ENCODE data around the gene LMBR1. TPM values are rescaled to one million over a fixed set of nuclear protein-coding genes. Genes with fewer than 3 reads are reported as not detected.
A peak's percentile ranks its signal among the peaks of the same experiment; 100 is the strongest.

LMBR1 gene
- total RNA-seq, 1 donor from 2014 or later: 159 TPM

- Mint-ChIP-seq H3K27ac (ENCODE audit: unreplicated experiment) (no peak overlapping the region), H3K4me3 (ENCODE audit: unreplicated experiment) (no peak overlapping the region), H3K4me1 (ENCODE audit: unreplicated experiment) (no peaks in the 10 kb centered on the region), H3K36me3 (ENCODE audit: low read depth, unreplicated experiment) (peaks cover 8% of the 10 kb centered on the region), H3K27me3 (ENCODE audit: unreplicated experiment) (no peaks in the 10 kb centered on the region), H3K9me3 (ENCODE audit: unreplicated experiment) (no peaks in the 10 kb centered on the region)
- TF ChIP-seq, protein P1, sequence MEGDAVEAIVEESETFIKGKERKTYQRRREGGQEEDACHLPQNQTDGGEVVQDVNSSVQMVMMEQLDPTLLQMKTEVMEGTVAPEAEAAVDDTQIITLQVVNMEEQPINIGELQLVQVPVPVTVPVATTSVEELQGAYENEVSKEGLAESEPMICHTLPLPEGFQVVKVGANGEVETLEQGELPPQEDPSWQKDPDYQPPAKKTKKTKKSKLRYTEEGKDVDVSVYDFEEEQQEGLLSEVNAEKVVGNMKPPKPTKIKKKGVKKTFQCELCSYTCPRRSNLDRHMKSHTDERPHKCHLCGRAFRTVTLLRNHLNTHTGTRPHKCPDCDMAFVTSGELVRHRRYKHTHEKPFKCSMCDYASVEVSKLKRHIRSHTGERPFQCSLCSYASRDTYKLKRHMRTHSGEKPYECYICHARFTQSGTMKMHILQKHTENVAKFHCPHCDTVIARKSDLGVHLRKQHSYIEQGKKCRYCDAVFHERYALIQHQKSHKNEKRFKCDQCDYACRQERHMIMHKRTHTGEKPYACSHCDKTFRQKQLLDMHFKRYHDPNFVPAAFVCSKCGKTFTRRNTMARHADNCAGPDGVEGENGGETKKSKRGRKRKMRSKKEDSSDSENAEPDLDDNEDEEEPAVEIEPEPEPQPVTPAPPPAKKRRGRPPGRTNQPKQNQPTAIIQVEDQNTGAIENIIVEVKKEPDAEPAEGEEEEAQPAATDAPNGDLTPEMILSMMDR (IDR thresholded peaks at IDR 0.05; ENCODE audit: unreplicated experiment): no peak
- DNase-seq (ENCODE audit: low spot score): no peak
Observed at GRCh38 chr7:156823435-156823834, 69.5 kb downstream of the LMBR1 start.

DNA sequence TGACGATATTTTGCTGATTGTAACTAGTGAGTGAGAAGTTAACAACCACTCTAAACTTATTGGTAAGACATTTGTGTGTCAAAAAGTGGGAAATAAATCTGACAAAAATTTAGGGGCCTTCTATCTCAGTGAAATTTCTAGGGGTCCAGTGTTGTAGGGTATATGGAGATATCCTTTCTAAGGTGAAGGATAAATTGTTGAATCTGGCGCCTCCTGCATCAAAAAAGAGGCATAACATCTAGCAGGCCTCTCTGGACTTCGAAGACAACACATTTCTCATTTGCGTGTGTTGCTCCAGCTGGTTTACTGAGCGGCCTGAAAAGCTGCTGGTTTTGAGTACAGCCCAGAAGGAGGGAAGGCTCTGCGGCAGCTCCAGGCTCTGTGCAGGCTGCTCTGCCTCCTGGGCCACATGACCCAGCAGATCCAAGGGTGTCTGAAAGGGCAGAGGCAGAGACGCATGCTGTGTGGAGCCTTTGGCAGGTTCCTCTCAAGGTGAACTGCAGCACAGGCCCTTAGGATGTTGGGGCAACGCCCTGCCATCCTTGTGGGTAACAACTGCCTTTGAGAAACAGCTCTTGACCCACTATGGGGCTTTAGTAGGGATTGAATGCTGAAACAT, 72.4 kb downstream of the LMBR1 start:
- H3K27ac Mint-ChIP-seq (ENCODE audit: unreplicated experiment): no peak overlapping the region
- no peak overlapping the region for H3K4me3 Mint-ChIP-seq (ENCODE audit: unreplicated experiment)
- TF ChIP-seq, protein P1 (IDR thresholded peaks at IDR 0.05; ENCODE audit: unreplicated experiment): peak; percentile 44
- peaks cover 8% of the 10 kb centered on the region for H3K36me3 Mint-ChIP-seq (ENCODE audit: low read depth, unreplicated experiment)
- no peak for DNase-seq (ENCODE audit: low spot score)
- H3K27me3 Mint-ChIP-seq (ENCODE audit: unreplicated experiment): no peaks in the 10 kb centered on the region
- no peaks in the 10 kb centered on the region for H3K4me1 Mint-ChIP-seq (ENCODE audit: unreplicated experiment)
- no peaks in the 10 kb centered on the region for H3K9me3 Mint-ChIP-seq (ENCODE audit: unreplicated experiment)

GRCh38 chr7:156819733-156820295, 73.2 kb downstream of the LMBR1 start:
- Mint-ChIP-seq H3K9me3 (ENCODE audit: unreplicated experiment) (no peaks in the 10 kb centered on the region), H3K4me3 (ENCODE audit: unreplicated experiment) (no peak overlapping the region), H3K36me3 (ENCODE audit: low read depth, unreplicated experiment) (peaks cover 8% of the 10 kb centered on the region), H3K27ac (ENCODE audit: unreplicated experiment) (no peak overlapping the region), H3K4me1 (ENCODE audit: unreplicated experiment) (no peaks in the 10 kb centered on the region), H3K27me3 (ENCODE audit: unreplicated experiment) (no peaks in the 10 kb centered on the region)
- TF ChIP-seq, protein P1 (IDR thresholded peaks at IDR 0.05; ENCODE audit: unreplicated experiment): no peak
- no peak for DNase-seq (ENCODE audit: low spot score)

- H3K9me3 Mint-ChIP-seq (ENCODE audit: unreplicated experiment): no peaks in the 10 kb centered on the region
- no peak for DNase-seq (ENCODE audit: low spot score)
- H3K27ac Mint-ChIP-seq (ENCODE audit: unreplicated experiment): no peak overlapping the region
- H3K27me3 Mint-ChIP-seq (ENCODE audit: unreplicated experiment): no peaks in the 10 kb centered on the region
- TF ChIP-seq, protein P1 (IDR thresholded peaks at IDR 0.05; ENCODE audit: unreplicated experiment): no peak
- H3K36me3 Mint-ChIP-seq (ENCODE audit: low read depth, unreplicated experiment): peaks cover 8% of the 10 kb centered on the region
- peaks cover 3% of the 10 kb centered on the region for H3K4me1 Mint-ChIP-seq (ENCODE audit: unreplicated experiment)
- no peak overlapping the region for H3K4me3 Mint-ChIP-seq (ENCODE audit: unreplicated experiment)
Observed at GRCh38 chr7:156818133-156818532, 74.8 kb downstream of the LMBR1 start.

DNA sequence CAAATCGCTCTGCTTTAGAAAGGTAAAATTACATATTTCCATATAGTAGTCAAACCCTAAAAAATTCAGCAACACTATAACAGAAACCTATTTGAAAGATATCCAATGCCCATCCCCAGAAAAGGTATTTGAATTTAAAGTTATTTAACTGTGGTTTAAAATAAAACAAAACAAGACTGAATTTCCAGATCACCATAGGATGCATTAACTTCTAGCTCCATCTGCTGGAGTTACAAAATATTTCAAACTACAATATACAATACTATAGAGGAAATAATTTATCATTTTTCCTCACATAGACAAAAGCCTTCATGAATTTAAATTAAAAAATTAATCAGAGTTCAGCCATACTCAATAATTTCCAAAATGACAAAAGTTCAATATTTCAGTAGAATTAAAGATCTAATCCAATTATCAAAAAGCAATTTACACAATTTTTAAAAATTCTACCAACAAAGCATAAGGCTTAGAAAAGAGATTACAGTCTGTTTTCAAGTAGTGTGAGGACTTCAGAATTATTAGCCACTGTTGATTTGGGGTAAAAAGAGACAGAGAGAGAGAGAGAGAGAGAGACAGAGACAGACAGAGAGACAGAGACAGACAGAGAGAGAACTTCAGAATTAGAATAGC, 75.9 kb downstream of the LMBR1 start:
- no peaks in the 10 kb centered on the region for H3K9me3 Mint-ChIP-seq (ENCODE audit: unreplicated experiment)
- TF ChIP-seq, protein P1 (IDR thresholded peaks at IDR 0.05; ENCODE audit: unreplicated experiment): peak; percentile 44
- DNase-seq (ENCODE audit: low spot score): no peak
- peaks cover 13% of the 10 kb centered on the region for H3K4me1 Mint-ChIP-seq (ENCODE audit: unreplicated experiment)
- no peak overlapping the region for H3K27ac Mint-ChIP-seq (ENCODE audit: unreplicated experiment)
- H3K27me3 Mint-ChIP-seq (ENCODE audit: unreplicated experiment): peaks cover under 1% of the 10 kb centered on the region
- H3K36me3 Mint-ChIP-seq (ENCODE audit: low read depth, unreplicated experiment): peaks cover 14% of the 10 kb centered on the region
- no peak overlapping the region for H3K4me3 Mint-ChIP-seq (ENCODE audit: unreplicated experiment)
